OCI-M2 (cell line): Measurements from ENCODE around the gene POLRMT.
"Not testable (repeated sequence)": the region's sequence is repeated elsewhere in the genome, so short reads cannot be mapped to it uniquely, and the experiment has no call there.

ENCODE experiments used
- DNase-seq: peaks from one replicate; lab custom pipeline; 2025; ENCODE audit not compliant: unreplicated experiment; lab: John Stamatoyannopoulos, UW

Gene POLRMT

DNA sequence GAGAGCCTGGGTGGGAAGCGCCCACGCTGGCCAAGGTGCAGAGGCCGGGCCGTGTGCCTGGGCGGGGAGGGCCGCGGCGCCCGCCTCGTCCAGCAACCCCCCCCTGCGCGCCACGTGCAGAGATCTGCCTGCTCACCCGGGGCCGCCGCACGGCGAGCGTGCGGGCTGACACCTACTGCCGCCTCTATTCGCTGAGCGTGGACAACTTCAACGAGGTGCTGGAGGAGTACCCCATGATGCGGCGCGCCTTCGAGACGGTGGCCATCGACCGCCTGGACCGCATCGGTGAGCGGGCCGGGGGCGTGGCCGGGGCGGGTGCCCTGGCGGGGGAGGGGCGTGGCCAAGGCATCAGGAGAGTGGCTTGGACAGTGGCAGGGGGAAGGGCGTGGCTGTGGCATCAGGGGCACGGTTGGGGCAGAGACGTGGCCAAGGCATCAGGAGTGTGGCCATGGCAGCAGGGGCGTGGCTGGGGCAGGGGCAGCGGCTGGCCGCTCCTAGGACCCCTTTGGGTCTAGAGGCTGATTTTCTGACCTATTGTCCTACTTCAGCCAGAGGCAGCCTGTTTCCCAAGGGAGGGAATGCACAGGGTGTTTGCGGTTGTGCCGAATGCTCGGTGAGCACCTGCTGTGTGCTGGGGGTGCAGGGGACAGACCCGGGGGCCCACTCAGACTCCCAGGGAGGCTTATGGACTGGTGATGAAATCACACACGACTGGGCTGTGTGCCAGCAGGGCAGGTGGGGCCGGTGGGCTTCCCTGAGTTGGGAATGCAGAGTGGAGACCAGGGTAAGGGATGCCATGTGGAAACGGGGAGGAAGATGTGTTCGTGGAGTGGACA is 19.4 kb downstream of the POLRMT start:
- no peak for DNase-seq

DNA sequence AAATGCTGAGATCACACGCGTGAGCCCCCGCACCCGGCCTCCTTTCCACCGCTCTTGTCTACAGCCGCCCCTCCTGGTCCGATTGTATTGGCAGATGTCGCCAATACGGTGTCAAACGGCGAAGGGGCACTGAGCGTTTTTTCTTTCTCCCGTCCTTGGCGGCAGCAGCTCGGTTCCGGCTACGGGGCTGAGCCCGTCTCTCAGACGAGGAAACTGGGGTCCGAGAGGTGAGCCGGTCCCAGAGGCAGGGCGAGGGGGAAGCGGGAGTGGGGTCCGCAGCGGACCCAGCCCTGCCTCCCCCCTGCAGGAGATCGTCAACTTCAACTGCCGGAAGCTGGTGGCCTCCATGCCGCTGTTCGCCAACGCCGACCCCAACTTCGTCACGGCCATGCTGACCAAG is 20.4 kb downstream of the POLRMT start:
- DNase-seq = no peak

DNA sequence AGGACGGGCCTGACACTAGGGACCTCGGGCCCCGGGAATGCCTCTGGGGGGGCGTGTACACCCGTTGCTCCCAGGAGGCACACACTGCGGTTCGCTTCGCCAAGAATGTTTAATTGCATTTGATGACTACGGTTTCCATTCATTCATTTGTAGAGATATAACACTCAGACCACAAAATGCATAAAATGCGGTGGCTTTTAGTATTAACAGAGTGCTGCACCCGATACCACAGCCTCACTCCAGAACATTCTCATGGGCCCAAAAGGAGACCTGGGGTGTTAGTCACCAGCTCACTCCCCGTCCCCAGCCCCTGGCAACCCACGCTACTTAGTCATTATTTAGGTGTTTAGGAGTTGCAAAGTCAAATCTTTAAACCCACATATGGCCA is 21.9 kb downstream of the POLRMT start:
- DNase-seq = no peak

DNA sequence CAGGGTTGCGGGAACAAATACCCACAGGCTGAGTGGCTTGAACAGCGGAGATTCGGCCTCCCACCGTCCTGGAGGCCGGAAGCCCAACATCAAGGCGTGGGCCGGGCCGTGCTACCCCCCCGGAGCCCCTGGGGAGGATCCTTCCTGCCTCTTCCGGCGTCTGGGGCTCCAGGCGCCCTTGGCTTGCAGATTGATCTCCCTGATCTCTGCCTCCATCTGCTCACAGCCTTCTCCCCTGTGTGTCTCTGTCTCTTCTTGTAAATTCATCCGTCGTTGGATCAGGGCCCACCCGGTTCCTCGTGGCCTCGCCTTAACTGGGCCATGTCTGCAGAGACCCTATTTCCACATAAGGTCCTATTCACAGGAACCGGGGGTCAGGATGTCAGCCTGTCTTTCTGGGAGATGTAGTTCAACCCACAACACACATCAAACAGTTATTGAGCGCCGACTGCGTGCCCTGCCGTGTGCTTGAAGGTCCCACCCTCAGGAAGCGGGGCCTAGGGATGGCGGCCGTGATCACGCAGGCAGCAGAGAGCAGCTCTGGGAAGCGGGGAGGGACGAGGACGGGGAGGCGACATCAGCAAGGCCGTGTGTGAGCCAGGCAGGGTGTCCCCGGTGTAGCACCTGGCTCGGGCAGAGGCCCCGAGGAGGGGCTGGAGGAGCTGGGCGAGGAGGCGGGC is 22.4 kb downstream of the POLRMT start:
- DNase-seq = no peak

DNA sequence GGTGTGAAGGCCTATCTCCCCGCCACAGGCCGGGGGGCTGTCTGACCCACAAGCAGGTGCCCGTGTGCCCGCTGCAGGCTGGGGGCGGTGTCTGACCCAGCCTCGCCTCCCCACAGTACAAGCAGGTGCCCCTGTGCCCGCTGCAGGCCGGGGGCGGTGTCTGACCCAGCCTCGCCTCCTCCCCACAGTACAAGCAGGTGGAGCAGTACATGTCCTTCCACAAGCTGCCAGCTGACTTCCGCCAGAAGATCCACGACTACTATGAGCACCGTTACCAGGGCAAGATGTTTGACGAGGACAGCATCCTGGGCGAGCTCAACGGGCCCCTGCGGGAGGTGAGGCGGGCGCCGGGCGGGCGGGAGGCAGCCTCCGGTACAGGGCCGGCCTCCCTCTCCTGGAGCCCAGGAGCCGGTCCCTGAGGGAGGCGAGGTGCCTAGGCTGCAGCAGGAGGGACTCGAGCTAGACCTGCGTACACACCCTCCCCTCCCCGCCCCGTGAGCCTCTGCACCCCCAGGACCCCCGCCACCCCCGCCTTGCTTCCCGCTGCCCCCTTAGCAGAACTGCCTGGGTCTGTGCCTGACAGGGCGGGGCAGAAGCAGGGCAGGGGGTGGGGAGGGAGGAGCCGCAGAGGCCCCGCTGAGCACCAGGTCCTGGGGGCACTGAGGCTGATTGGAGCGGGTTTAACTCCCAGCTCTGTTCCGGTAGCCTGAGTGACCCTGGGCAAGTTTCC is 23.1 kb downstream of the POLRMT start:
- no peak for DNase-seq

DNA sequence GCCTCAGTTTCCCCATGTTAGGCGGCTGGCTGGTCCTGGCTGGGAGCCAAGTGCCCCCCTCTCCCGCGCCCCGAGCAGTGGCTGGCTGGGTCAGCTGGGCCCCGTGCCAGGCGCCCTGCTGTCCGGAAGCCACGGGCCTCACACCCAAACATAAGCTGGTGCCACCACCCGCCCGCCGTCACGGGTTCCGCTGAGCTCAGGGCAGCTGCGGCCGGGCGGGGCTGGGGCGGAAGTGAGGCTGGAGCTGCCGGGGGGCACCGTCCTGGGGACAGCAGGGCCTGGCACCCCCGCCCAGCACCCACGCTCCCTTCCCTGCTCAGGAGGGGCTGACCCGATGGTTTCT is 24.4 kb downstream of the POLRMT start:
- no peak for DNase-seq

DNA sequence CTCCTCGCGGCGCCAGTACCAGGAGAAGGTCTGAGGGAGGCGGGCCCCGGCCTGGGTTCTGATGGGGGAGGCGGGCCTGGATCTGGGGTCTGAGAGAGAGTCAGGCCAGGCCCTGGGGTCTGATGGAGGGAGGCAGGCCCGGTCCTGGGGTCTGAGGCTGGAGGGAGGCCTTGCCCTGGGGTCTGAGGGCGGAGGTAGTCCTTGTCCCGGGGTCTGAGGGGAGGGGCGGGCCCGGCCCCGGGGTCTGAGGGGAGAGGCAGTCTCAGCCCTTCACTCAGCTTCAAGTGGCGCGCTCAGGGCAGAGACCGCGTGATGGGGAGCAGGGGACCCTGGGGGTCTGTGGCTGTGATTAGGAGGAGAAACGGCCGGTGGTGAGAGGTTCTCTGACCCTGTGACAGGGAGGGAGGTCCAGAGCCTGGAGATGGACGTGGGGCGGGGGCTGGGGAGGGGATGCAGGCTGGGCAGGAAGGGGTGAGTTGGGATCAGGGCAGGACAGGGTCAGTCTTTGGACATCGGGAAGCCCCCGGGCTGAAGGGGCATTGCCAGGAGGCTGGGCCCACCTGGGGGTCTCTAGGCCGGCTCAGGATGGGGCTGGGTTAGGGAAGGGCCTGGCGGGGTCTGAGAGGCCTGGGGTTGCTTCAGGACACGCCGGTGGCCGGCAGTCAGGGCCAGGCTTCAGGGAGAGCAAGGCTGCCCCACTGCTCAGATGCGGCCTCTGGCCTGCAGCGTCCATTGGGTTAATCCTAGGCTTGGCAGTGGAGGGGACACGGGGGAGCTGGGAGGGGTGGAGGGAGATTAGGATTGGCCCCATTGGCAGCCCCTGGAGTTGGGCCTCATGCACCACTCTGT is 25.0 kb downstream of the POLRMT start:
- DNase-seq = no peak

DNA sequence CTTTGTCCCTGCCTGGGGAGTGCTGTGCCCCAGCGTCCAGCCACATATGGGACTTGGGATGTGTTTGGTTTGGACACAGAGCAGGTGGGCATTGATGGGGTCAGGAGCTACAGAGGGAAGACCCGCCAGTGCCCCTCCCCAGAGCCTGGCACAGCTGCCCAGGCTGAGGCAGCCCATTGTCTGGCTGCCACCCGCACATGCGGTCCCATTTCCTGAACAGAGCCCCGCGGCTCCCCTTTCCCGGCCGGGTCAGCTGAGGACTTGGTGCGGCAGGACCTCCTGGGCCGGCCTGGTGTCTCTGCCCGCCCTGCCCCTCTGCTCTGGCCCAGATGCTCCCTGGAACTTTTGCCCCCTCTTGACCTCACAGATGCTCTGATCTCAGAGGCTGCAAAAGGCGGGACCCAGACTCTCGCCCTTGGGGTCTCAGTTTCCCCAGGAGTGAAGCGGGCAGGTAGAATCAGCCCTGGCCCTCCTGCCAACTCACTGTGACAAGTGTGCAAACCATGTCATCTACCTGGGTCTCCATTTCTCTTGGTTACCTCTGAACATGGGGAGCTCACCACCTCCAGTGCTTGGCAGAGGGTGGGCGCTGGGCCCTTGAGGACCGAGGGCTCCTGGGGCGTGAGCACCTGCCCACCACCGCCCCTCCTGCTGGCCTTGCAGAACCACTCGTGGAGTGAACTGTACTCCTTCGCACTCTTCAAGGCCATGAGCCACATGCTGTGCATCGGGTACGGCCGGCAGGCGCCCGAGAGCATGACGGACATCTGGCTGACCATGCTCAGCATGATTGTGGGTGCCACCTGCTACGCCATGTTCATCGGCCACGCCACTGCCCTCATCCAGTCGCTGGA is 25.8 kb downstream of the POLRMT start:
- DNase-seq = no peak

DNA sequence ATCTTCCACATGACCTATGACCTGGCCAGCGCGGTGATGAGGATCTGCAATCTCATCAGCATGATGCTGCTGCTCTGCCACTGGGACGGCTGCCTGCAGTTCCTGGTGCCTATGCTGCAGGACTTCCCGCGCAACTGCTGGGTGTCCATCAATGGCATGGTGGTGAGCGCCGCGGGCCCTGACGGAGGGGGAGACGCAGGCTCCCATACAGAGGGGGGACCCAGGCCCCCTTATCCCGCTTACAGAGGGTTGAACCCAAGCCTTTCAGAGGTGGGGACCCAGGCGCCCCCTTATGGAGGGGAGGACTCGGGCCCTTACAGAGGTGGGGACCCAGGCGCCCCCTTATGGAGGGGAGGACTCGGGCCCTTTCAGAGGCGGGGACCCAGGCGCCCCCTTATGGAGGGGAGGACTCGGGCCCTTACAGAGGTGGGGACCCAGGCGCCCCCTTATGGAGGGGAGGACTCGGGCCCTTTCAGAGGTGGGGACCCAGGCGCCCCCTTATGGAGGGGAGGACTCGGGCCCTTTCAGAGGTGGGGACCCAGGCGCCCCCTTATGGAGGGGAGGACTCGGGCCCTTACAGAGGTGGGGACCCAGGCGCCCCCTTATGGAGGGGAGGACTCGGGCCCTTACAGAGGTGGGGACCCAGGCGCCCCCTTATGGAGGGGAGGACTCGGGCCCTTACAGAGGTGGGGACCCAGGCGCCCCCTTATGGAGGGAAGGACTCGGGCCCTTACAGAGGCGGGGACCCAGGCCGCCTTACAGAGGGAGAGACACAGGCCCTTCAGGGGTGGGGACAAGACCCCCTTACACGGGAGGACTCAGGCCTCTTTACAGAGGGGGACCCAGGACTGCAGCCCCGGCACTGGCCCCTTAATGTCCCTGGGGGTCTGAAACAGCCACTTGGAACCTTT is 28.0 kb downstream of the POLRMT start:
- not testable (repeated sequence) for DNase-seq

DNA sequence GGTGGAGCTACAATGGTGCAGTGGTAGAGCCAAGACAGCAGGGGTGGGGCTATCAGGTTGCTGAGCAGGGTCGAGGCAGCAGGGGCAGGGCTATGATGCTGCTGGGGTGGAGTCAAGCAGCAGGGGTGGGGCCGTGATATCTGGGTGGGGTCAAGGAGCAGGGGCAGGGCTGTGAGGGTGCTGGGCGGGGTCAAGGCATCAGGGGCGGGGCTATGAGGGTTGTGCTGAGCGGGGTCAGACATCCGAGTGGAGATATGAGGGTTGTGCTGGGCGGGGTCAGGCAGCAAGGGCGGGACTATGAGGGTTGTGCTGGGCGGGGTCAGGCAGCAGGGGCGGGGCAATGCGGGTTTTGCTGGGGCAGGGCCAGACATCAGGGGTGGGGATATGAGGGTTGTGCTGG is 29.0 kb downstream of the POLRMT start:
- DNase-seq = no peak

DNA sequence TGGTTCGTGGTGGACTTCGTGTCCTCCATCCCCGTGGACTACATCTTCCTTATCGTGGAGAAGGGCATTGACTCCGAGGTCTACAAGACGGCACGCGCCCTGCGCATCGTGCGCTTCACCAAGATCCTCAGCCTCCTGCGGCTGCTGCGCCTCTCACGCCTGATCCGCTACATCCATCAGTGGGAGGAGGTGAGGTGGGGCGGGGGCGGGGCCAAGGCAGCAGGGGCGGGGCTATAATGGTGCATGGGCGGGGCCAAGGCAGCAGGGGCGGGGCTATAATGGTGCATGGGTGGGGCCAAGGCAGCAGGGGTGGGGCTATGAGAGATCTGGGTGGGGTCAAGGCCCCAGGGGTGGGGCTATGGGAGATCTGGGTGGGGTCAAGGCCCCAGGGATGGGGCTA is 29.6 kb downstream of the POLRMT start:
- DNase-seq = not testable (repeated sequence)

DNA sequence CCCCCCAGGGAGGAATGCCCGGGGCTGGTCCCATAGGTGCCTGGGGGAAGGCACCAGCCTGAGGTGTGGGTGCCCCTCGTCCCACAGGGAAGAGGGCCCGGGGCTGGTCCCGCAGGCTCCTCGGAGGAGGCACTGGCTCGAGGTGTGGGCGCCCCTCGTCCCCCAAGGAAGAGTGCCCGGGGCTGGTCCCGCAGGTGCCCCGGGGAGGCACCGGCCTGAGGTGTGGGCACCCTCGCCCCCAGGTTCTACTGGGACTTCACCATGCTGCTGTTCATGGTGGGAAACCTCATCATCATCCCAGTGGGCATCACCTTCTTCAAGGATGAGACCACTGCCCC is 30.1 kb downstream of the POLRMT start:
- not testable (repeated sequence) for DNase-seq

DNA sequence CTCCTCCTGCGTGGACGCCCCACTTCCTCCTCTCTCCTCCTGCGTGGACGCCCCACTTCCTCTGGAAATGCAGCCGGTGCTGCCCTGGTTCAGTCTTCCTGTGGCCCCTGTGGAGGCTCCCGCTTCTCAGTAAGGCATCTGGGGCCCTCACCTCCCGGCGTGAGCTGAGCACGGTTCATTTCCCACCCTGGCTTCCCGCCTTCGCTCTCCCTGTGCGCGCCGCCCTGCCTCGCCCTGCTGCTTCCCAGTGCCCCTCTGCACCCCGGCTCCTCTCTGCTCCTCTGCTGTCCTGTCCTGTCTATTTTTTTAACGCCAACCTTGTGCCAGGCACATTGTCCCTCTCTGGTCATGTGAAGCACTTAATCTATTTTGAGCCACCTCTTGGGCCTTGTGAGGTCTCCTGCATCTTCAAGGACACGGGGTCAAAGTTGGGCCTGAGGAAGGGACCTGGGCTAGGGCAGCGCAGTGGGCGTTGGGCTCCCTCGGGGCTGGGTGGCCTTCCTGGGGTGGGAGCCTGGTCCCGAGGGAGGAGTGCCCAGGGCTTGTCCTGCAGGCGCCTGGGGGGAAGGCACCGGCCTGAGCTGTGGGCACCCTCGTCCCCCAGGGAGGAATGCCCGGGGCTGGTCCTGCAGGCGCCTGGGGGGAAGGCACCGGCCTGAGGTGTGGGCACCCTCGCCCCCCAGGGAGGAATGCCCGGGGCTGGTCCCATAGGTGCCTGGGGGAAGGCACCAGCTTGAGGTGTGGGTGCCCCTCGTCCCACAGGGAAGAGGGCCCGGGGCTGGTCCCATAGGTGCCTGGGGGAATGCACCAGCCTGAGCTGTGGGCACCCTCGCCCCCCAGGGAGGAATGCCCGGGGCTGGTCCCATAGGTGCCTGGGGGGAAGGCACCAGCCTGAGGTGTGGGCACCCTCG is 30.7 kb downstream of the POLRMT start:
- DNase-seq = no peak

DNA sequence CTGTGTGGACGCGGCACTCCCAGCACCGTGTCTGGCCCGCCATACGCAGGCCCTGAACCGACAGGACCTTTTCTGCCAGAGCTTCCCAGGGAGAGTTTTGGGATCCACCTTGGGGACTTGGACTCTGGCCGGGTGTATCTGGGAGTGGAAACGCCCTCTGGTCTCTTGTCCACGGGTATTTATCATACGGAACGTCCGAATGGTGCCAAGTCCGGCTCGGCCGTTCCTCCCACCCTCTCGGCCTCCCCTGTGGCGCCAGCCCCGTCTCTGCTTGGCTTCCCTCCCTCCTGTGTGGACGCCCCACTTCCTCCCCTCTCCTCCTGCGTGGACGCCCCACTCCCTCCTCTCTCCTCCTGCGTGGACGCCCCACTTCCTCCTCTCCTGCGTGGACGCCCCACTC is 31.5 kb downstream of the POLRMT start:
- no peak for DNase-seq

DNA sequence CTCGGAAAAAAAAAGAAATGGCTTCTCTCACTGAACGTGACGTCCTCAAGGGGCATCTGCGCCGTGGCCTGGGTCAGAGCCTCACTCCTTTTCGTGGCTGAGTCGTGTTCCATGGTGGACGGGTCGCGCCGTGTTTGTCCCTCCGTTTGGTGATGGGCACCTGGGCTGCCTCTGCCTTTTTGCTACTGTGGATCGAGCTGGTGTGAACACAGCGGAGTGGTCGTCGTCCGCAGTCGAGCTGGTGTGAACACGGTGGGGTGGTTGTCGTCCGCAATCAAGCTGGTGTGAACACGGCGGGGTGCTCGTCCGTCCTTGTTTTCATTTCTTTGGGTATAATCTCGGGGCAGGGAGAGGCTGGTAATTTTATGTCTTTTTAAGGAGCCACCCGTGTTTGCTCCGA is 32.0 kb downstream of the POLRMT start:
- no peak for DNase-seq

DNA sequence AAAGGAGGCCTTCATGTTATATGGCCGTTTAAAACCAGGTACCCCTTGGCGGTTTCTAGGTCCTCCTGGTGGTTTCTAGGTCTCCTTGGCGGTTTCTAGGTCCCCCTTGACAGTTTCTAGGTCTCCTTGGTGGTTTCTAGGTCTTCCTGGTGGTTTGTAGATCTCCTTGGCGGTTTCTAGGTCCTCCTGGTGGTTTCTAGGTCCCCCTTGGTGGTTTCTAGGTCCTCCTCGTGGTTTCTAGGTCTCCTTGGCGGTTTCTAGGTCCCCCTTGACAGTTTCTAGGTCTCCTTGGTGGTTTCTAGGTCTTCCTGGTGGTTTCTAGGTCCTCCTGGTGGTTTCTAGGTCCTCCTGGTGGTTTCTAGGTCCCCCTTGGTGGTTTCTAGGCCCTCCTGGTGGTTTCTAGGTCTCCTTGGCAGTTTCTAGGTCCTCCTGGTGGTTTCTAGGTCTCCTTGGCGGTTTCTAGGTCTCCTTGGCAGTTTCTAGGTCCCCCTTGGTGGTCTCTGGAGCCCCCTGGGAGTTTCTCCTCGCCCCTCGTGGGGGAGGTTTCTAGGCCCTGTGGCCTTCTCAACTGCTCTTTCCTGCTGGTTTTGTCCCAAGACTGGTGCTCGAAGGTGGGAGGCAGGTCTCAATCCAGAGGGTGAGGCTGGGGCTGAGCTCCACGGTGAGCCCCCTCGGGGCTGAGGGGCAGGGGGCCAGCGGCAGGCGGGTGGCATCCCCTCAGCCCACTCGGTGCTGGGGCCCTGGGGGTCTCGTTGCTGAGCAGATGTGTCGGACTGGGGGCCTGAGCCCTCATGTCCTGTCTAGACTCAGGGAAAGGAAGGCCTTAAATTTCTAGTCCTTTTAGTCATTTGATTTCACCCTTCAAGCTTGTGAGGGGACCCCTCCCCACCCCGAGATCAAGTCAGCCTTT is 35.7 kb downstream of the POLRMT start:
- no peak for DNase-seq

DNA sequence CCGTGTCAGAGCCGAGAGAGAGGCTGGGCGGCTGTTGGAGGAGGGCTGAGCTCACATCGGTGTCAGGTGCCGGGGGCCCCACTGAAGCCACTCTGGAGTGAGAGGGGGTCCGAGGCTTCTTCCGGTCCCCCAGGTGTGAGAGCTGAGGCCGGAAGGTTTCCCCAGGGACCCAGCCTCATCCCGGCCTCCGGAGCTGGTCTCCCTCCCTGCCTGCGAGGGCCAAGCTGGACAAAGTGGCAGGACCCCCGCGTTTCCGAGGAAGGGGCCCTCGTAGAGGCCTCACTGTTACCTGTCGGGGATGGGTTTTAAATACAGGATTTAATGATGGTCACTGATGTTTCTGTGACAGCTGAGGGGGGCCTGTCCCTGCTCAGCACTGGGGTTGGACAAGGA is 37.1 kb downstream of the POLRMT start:
- DNase-seq = no peak
